Left lung (tissue), 10 donors: ENCODE measurements around the gene BUB3. TPM values are rescaled to one million over a fixed set of nuclear protein-coding genes. Genes with fewer than 3 reads are reported as not detected.
A peak's percentile ranks its signal among the peaks of the same experiment; 100 is the strongest.

Experiments
- ATAC-seq: fragments of 200-7000 bp; cut with Tn5 transposase; one replicate; pipeline ENCODE4 v1.9.1; 2020; ENCODE audit warnings: moderate library complexity
- DNase-seq, 4 donors: peaks; one replicate each; pipeline ENCODE4 v3.0.0-alpha.2; 2013 to 2020
- H3K27ac ChIP-seq, 2 donors: fragments of 200-600 bp; sonication (generic) in 1 of 2; one replicate each; pipeline versions ENCODE4 v1.5.0 to v1.8.0; 2020 to 2021
- H3K27me3 ChIP-seq, 2 donors: fragments of 200-600 bp; sonication (generic) in 1 of 2; one replicate each; pipeline versions ENCODE4 v1.5.0 to v1.8.0; 2020 to 2021
- H3K36me3 ChIP-seq, 2 donors: fragments of 200-600 bp; sonication (generic) in 1 of 2; one replicate each; pipeline versions ENCODE4 v1.5.0 to v1.8.0; 2020 to 2021
- H3K4me1 ChIP-seq, 2 donors: fragments of 200-600 bp; one replicate each; pipeline ENCODE4 v1.8.0; 2021
- H3K4me3 ChIP-seq, 2 donors: fragments of 200-600 bp; sonication (generic) in 1 of 2; one replicate each; pipeline versions ENCODE4 v1.5.0 to v1.8.0; 2020 to 2021; ENCODE audit warnings: mild to moderate bottlenecking in 1 of 2
- H3K9me3 ChIP-seq, 2 donors: fragments of 200-600 bp; sonication (generic) in 1 of 2; one replicate each; pipeline versions ENCODE4 v1.5.0 to v1.8.0; 2020 to 2021
- intact Hi-C, 2 donors: fragments of 100-400 bp; cut with DNase I; formaldehyde crosslinking; loops; one replicate each; pipeline versions ENCODE4 v1.11.2 to v1.14.2; 2022
- polyA plus RNA-seq, 6 donors: library from polyadenylated mRNA; unstranded; fragments of 120-200 nt; gene quantifications; one replicate each; pipeline ENCODE4 v1.2.1, GENCODE V29; 2013; ENCODE audit not compliant: insufficient read length in 6 of 6
- total RNA-seq, 2 donors: library from RNA; stranded (reverse); fragmentation: NEBNext Ultra II Directional; extraction: Animal tissue kit (Norgen Biotek cat#: 25700); gene quantifications; one replicate each; pipeline ENCODE4 v1.2.1, GENCODE V29; 2021
- TF ChIP-seq, protein P1 (sequence below), 2 donors: fragments of 200-600 bp; sonication (generic) in 1 of 2; IDR thresholded peaks; one replicate each; pipeline versions ENCODE4 v1.5.0 to v1.8.0; 2021; ENCODE audit warnings: antibody characterized with exemption in 2 of 2
- donor health status: DM: no; HTN: yes; CAD: no.
- donor health status: DM: no; HTN: no; CAD: no.

BUB3 gene
- total and polyA plus RNA-seq, 8 donors, result 63.5 to 126 (median 106) TPM

DNA sequence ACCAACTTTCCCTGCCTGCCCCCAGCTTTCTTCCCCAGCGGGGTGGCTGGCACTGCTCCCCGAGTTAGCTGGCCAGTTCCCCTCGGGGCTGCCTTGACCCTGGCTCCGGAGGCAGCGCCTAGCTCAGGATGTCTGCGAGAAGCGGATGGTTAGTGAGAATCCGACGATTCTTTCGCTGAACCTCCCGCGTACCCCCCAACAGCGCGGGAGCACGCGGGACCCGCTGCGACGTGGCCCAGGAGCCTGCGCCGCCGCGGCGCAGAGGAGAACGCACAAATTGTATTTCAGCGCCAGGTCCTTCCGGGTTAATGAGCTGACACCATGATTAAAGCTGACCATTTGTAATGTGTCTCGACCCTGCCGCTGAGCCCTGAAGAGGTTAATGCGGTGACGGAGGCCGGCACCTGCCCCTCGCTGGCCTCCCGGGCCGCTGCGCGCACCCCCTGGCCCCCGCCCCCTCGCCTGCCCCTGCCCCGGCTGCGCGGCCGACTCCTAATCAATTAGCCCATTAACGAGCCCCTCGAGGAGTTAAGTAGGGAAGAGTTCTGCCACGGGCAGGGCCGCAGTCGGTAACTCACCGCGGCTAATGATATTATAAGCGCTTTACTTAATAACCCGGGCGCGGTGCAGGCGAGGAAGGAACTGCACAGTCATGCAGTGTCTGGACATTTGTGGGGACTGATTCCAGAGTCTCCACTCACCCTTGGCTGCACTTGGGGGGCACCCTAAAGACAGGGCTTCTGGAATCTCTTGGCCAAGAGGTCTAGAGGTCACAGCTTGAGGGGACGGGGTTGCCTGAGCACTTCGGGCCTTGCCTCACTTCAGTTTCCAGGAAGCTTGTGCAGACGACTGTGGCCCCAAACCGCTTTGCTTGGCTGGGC is 7.9 kb upstream of the BUB3 start:
- TF ChIP-seq, protein P1, sequence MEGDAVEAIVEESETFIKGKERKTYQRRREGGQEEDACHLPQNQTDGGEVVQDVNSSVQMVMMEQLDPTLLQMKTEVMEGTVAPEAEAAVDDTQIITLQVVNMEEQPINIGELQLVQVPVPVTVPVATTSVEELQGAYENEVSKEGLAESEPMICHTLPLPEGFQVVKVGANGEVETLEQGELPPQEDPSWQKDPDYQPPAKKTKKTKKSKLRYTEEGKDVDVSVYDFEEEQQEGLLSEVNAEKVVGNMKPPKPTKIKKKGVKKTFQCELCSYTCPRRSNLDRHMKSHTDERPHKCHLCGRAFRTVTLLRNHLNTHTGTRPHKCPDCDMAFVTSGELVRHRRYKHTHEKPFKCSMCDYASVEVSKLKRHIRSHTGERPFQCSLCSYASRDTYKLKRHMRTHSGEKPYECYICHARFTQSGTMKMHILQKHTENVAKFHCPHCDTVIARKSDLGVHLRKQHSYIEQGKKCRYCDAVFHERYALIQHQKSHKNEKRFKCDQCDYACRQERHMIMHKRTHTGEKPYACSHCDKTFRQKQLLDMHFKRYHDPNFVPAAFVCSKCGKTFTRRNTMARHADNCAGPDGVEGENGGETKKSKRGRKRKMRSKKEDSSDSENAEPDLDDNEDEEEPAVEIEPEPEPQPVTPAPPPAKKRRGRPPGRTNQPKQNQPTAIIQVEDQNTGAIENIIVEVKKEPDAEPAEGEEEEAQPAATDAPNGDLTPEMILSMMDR (IDR thresholded peaks at IDR 0.05), result no peak
- intact Hi-C loops, result no loop called here
- Histone ChIP-seq H3K9me3 (no peaks in the 10 kb centered on the region), H3K4me3 (no peak overlapping the region), H3K36me3 (no peaks in the 10 kb centered on the region), H3K4me1 (peaks cover 13 to 51% of the 10 kb centered on the region in 2 donors), H3K27me3 (peaks cover 100% of the 10 kb centered on the region in 2 donors), H3K27ac (no peak overlapping the region)
- ATAC-seq (no peak), DNase-seq (no peak)

DNA sequence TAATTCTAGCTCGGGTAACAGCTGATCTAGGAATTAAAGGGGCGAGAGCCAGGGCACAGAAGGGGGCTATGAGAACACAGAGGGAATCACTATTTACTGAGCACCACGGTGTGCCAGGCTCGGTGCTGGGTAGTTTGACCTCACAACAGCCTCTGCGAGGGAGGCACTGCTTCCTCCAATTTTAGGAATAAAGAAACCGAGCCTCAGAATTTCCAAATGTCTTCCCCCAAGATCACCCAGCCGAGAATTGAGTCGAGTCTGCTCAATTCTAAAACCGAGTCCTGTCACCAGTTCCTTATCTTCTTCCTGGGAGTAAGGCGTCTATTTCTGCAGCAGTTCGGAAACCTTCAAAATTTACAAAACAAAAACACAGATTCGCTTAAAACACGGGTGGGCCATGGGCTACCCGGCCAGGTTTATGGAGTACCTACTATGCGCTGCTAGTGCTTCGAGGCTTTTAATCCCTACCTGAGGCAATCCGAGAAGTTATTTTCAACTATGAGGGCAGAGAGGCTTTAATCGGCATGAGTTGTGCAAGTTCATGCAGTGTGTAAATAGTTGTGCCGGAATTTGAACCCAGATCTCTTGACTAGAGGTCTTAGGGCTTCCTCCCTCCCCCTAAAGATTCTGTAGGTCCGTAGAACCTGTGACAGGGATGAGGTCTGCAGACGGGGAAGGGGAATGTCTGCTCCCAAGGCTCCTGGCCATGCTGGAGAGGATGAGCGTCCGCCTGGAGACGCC is 7.1 kb upstream of the BUB3 start:
- H3K9me3 ChIP-seq, result no peaks in the 10 kb centered on the region
- DNase-seq (no peak), ATAC-seq (no peak)
- no peak overlapping the region for H3K27ac ChIP-seq
- intact Hi-C loops, result no loop called here
- peaks cover 15 to 55% of the 10 kb centered on the region in 2 donors for H3K4me1 ChIP-seq
- TF ChIP-seq, protein P1 (IDR thresholded peaks at IDR 0.05), result no peak
- H3K36me3 ChIP-seq, result no peaks in the 10 kb centered on the region
- peaks cover 100% of the 10 kb centered on the region in 2 donors for H3K27me3 ChIP-seq
- H3K4me3 ChIP-seq, result no peak overlapping the region

DNA sequence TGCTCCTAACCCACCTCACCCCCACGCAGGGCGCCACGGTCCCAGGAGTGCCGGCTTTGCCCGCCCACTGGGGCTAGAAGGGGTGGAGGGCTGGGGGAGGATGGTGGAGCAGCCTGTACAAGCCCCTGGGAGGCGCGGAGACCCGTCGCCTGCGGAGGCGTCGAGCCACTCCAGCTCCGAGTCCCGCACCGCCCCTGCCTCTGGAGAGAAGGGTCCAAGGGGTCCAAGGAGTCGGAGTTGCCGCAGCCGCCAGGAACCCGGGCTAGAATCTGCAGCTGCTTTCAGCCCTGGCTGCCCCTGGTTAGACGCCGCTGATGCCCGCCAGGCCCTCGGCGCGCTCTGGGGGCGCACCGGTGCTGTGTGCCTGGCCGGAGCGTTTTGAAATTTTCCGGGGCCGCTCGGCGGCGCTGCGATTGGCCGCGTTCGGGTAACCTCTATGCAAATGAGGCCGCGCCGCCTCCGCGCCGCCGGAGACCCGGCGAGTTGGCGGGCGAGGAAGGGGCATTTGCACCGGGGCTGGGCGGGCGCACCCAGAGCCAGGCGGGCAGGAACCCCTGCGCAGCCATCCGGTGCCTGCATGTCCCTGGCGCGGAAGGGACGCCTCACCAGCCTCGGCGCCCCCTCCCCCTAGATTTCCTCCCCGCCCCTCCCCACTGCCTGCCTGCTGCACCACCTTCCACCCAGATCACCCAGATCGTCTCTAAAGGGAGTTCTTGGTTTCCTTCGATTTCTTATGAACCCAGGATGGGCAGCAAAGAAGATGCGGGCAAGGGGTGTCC is 6.4 kb upstream of the BUB3 start, which contains the start of gene HMX2:
HMX2 (plus strand) TSS at position 502 of the 779 bp plus-strand sequence; CDS start at position 745, 243 bp downstream.
- peaks cover 98 to 100% of the 10 kb centered on the region in 2 donors for H3K27me3 ChIP-seq
- no peak for ATAC-seq
- peaks cover 15 to 48% of the 10 kb centered on the region in 2 donors for H3K4me1 ChIP-seq
- H3K9me3 ChIP-seq, result no peaks in the 10 kb centered on the region
- TF ChIP-seq, protein P1 (IDR thresholded peaks at IDR 0.05), result no peak
- peak within 1 kb of the TSS in 1 of 2 donors; percentile 9 for H3K4me3 ChIP-seq
- H3K36me3 ChIP-seq, result no peaks in the 10 kb centered on the region
- intact Hi-C loops, result no loop called here
- peak in 1 of 4 donors; percentile 79 for DNase-seq
- H3K27ac ChIP-seq, result no peak within 1 kb of the TSS

DNA sequence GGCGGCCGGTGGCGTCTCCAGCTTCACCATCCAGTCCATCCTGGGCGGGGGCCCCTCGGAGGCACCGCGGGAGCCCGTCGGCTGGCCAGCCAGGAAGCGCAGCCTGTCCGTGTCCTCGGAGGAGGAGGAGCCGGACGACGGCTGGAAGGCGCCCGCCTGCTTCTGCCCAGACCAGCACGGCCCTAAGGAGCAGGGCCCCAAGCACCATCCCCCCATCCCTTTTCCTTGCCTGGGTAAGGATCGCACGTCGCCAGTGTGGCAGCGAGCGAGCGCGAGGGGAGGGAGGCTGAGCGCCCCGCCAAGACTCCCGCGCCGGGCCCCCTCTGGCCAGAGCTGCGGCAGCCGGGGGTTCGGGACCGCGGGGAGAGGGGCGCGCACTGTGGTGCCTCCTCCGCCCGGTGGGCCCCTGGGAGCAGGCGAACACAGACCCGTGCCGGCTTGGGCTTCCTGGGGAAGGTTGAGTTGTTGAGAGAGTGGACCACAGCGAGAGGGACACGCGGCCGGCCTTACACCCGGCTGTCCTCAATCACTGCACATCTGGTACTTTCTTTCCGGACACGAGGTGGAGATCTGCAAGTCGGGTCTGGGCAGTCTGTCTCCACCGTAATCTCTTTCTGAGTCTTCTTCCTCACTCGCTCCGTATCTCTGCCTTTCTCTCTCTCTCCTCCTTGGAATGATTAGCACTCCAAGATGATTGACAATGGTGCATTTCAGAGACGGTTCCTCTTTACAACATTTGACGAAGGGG is 5.6 kb upstream of the BUB3 start:
- H3K9me3 ChIP-seq, result no peaks in the 10 kb centered on the region
- ATAC-seq (no peak), DNase-seq (no peak)
- intact Hi-C loops, result no loop called here
- H3K27ac ChIP-seq, result no peak overlapping the region
- TF ChIP-seq, protein P1 (IDR thresholded peaks at IDR 0.05), result no peak
- H3K4me1 ChIP-seq, result peaks cover 15 to 48% of the 10 kb centered on the region in 2 donors
- peaks cover 97 to 100% of the 10 kb centered on the region in 2 donors for H3K27me3 ChIP-seq
- no peaks in the 10 kb centered on the region for H3K36me3 ChIP-seq
- H3K4me3 ChIP-seq, result no peak overlapping the region
